Lower lobe of right lung (tissue), 1 donor: ENCODE data around the gene VAV2. TPM values are rescaled to one million over a fixed set of nuclear protein-coding genes. Genes with fewer than 3 reads are reported as not detected.

Experiments used
- total RNA-seq: library from RNA; stranded (reverse); fragmentation: NEBNext Ultra II Directional; extraction: Animal tissue kit (Norgen Biotek cat#: 25700); gene quantifications from one replicate; pipeline ENCODE4 v1.2.1, GENCODE V29; 2021
- donor health status: DM: no; HTN: yes; CAD: no; lungs with severe emphysema.

Gene VAV2
- total RNA-seq, 1 donor from 2014 or later: 26.9 TPM

Other genes starting within 250 kb of the VAV2 start
- gene BRD3OS, start 33.2 kb upstream of the VAV2 start, total RNA-seq: 15.6 TPM
- 35.5 TPM for gene BRD3, start 75.7 kb upstream of the VAV2 start, total RNA-seq
- gene WDR5, start 143.8 kb upstream of the VAV2 start, total RNA-seq: 22.6 TPM
- 248 TPM for gene RNU6ATAC, start 172.2 kb upstream of the VAV2 start, total RNA-seq